WTC11 (cell line): ENCODE results near the gene SLC40A1. TPM values are rescaled to one million over a fixed set of nuclear protein-coding genes. Genes with fewer than 3 reads are reported as not detected.

ENCODE experiments used
- ATAC-seq: fragments of 200-7000 bp; cut with Tn5 transposase; 2 replicates; pipeline ENCODE4 v1.10.0; 2021; ENCODE audit warnings: mild to moderate bottlenecking, moderate library complexity
- CTCF ChIA-PET: fragments of 300-600 bp; sonication (Branson Sonifier 250); formaldehyde crosslinking; loops from one replicate; lab custom pipeline; 2021; ENCODE audit warnings: antibody characterized with exemption; lab: Charles Lee
- POLR2A ChIA-PET: fragments of 350-600 bp; sonication (Branson Sonifier 250); formaldehyde crosslinking; loops from one replicate; lab custom pipeline; 2021; ENCODE audit warnings: antibody characterized with exemption; lab: Charles Lee
- DNase-seq: peaks from one replicate; pipeline ENCODE4 v3.0.0; 2021; ENCODE audit warnings: low spot score
- H3K27ac Mint-ChIP-seq: 2 replicates; pipeline ENCODE4 v1.8.0; 2021; ENCODE audit warnings: mixed read lengths
- H3K27me3 Mint-ChIP-seq: 2 replicates; pipeline ENCODE4 v1.8.0; 2021; ENCODE audit warnings: low read depth, mild to moderate bottlenecking, moderate library complexity, mixed read lengths
- H3K36me3 Mint-ChIP-seq: 2 replicates; pipeline ENCODE4 v1.8.0; 2021; ENCODE audit warnings: mixed read lengths
- H3K4me1 Mint-ChIP-seq: 2 replicates; pipeline ENCODE4 v1.8.0; 2022; ENCODE audit warnings: mixed read lengths
- H3K4me3 Mint-ChIP-seq: 2 replicates; pipeline ENCODE4 v1.8.0; 2021; ENCODE audit warnings: mild to moderate bottlenecking, moderate library complexity, mixed read lengths
- H3K9me3 Mint-ChIP-seq: 2 replicates; pipeline ENCODE4 v1.8.0; 2021; ENCODE audit warnings: mixed read lengths
- CREM ChIP-seq: sonication (generic); formaldehyde crosslinking; IDR thresholded peaks from 2 replicates; pipeline ENCODE4 v1.8.1; 2022; ENCODE audit warnings: mild to moderate bottlenecking, missing genetic modification reagents, moderate library complexity
- ELF4 ChIP-seq: sonication (generic); formaldehyde crosslinking; IDR thresholded peaks from 2 replicates; pipeline ENCODE4 v1.8.1; 2022; ENCODE audit warnings: low read depth, mild to moderate bottlenecking, moderate library complexity, missing genetic modification reagents
- FOXJ3 ChIP-seq: sonication (generic); formaldehyde crosslinking; IDR thresholded peaks from 2 replicates; pipeline ENCODE4 v1.9.0; 2021; ENCODE audit warnings: missing genetic modification reagents, mild to moderate bottlenecking, borderline replicate concordance
- HMGA2 ChIP-seq: fragments of 250-450 bp; sonication (Bioruptor Pico); IDR thresholded peaks from 2 replicates; pipeline ENCODE4 v1.4.0; 2021; ENCODE audit warnings: mild to moderate bottlenecking, moderate library complexity
- JUN ChIP-seq: sonication (generic); formaldehyde crosslinking; IDR thresholded peaks from 2 replicates; pipeline ENCODE4 v1.8.0; 2023; ENCODE audit warnings: mild to moderate bottlenecking, missing genetic modification reagents
- MAX ChIP-seq: sonication (generic); formaldehyde crosslinking; IDR thresholded peaks from 2 replicates; pipeline ENCODE4 v1.8.0; 2022; ENCODE audit warnings: mild to moderate bottlenecking, missing genetic modification reagents
- NFE2L1 ChIP-seq: sonication (generic); formaldehyde crosslinking; IDR thresholded peaks from 2 replicates; pipeline ENCODE4 v1.8.1; 2023; ENCODE audit warnings: missing genetic modification reagents
- RORB ChIP-seq: fragments of 250-450 bp; sonication (Bioruptor Pico); IDR thresholded peaks from 2 replicates; pipeline ENCODE4 v1.9.0; 2021; ENCODE audit warnings: mild to moderate bottlenecking
- SMAD3 ChIP-seq: sonication (generic); formaldehyde crosslinking; IDR thresholded peaks from 2 replicates; pipeline ENCODE4 v1.8.0; 2022; ENCODE audit warnings: missing genetic modification reagents, mild to moderate bottlenecking, borderline replicate concordance
- TCF7 ChIP-seq: sonication (generic); formaldehyde crosslinking; IDR thresholded peaks from 2 replicates; pipeline ENCODE4 v1.8.0; 2022; ENCODE audit warnings: mild to moderate bottlenecking, low read depth, missing genetic modification reagents, moderate library complexity
- USF1 ChIP-seq: sonication (generic); formaldehyde crosslinking; IDR thresholded peaks from 2 replicates; pipeline ENCODE4 v1.8.0; 2022; ENCODE audit warnings: mild to moderate bottlenecking, missing genetic modification reagents
- ZNF138 ChIP-seq: sonication (generic); formaldehyde crosslinking; conservative IDR thresholded peaks from 2 replicates; pipeline ENCODE4 v1.8.1; 2022; ENCODE audit warnings: mild to moderate bottlenecking, moderate library complexity, missing genetic modification reagents
- ZNF219 ChIP-seq: sonication (generic); formaldehyde crosslinking; IDR thresholded peaks from 2 replicates; pipeline ENCODE4 v1.8.0; 2023; ENCODE audit warnings: missing genetic modification reagents, mild to moderate bottlenecking, borderline replicate concordance
- ZNF281 ChIP-seq: sonication (generic); formaldehyde crosslinking; IDR thresholded peaks from 2 replicates; pipeline ENCODE4 v1.8.0; 2023; ENCODE audit warnings: mild to moderate bottlenecking, missing genetic modification reagents
- ZNF396 ChIP-seq: fragments of 250-450 bp; sonication (Bioruptor Pico); IDR thresholded peaks from 2 replicates; pipeline ENCODE4 v1.8.0; 2021; ENCODE audit warnings: mild to moderate bottlenecking, moderate library complexity, borderline replicate concordance
- ZNF512 ChIP-seq: sonication (generic); formaldehyde crosslinking; IDR thresholded peaks from 2 replicates; pipeline ENCODE4 v1.8.1; 2022; ENCODE audit warnings: missing genetic modification reagents, borderline replicate concordance
- ZNF671 ChIP-seq: fragments of 250-450 bp; sonication (Bioruptor Pico); IDR thresholded peaks from 2 replicates; pipeline ENCODE4 v1.8.0; 2021; ENCODE audit warnings: mild to moderate bottlenecking
- ZSCAN18 ChIP-seq: fragments of 250-450 bp; sonication (Bioruptor Pico); IDR thresholded peaks from 2 replicates; pipeline ENCODE4 v2.1.2; 2022; ENCODE audit warnings: mild to moderate bottlenecking, moderate library complexity
- total RNA-seq: library from RNA; stranded (reverse); gene quantifications from 3 replicates; pipeline ENCODE4 v1.2.3, GENCODE V29; 2021
- TF ChIP-seq, protein P1 (sequence below): fragments of 250-450 bp; sonication (Bioruptor Pico); conservative IDR thresholded peaks from 2 replicates; pipeline ENCODE4 v1.9.0; 2021; ENCODE audit warnings: mild to moderate bottlenecking
- TF ChIP-seq, protein P2 (sequence below): sonication (generic); formaldehyde crosslinking; IDR thresholded peaks from 2 replicates; pipeline ENCODE4 v1.8.1; 2022; ENCODE audit warnings: mild to moderate bottlenecking, moderate library complexity, missing genetic modification reagents
- TF ChIP-seq, protein P3 (sequence below): sonication (generic); formaldehyde crosslinking; IDR thresholded peaks from 2 replicates; pipeline ENCODE4 v1.8.1; 2023; ENCODE audit warnings: mild to moderate bottlenecking, missing genetic modification reagents, moderate library complexity

Gene SLC40A1
- total RNA-seq, 1 experiment from 2014 or later = 0.57 TPM

GRCh38 chr2:189609423-189609816 is 28.8 kb upstream of the SLC40A1 start (continued):
- TF ChIP-seq FOXJ3 (CRISPR knock-in tag) (no peak), ZNF281 (no peak), ZNF219 (CRISPR knock-in tag) (no peak), ZNF138 (no peak), NFE2L1 (CRISPR knock-in tag) (no peak), CREM (CRISPR knock-in tag) (no peak), ZNF396 (CRISPR knock-in tag) (no peak), JUN (CRISPR knock-in tag) (no peak)
- TF ChIP-seq, protein P1, sequence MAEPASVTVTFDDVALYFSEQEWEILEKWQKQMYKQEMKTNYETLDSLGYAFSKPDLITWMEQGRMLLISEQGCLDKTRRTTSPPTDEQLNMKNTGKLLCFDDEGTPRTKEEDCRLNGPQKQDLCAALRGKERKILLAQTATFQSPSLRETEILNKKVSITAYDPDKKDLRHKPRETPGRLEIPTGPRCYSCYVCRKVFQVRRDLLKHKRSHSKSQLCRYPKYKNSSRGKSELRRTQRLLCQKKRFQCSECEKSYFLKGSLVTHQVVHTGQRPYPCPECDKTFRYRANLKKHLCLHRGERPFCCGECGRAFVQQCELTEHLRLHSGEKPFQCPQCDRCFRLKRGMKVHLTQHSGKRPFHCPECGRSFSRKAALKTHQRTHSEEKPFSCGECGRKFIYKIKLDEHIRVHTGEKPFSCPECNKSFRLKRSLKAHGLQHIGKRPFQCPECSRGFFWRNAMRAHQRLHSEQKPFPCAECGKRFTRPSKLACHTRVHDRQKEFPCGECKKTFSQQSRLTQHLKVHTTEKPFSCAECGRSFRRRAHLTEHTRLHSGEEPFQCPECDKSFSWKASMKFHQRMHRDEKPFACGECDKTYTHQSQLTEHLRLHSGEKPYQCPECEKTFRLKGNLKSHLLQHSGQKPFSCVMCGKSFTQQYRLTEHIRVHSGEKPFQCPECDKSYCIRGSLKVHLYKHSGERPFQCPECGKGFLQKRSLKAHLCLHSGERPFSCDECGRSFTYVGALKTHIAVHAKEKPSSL (CRISPR knock-in tag) = no peak

DNA sequence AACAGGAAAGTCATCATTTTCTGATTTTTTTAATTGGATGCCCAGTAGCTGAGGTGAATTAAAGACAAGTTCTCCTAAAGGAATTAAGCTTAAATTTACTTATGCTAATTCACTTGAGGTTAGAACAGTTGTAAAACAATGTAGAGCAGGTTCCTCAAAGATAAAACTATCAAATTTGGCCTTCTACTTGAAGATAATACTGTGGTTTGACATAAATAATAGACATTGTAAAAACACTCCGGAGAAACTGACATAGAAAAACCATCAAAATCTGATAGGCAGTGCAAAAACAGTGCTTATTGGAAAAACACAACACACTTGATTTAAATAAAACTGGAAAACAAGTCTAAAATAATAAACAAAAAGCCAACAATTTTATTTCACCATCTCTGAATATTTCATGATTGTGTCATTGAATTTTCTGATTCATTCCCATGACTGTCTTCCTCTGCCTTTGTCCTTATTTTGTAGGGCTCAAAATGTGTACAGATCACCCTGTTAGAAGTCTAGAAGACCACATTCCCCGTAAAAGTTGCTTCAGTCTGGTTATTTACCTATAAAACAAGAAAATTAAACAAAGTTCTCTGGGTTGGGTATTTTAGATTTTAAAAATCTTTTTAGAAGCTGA is 28.3 kb upstream of the SLC40A1 start:
- ChIA-PET POLR2A (no interaction called here), CTCF (no interaction called here)
- TF ChIP-seq ZNF671 (CRISPR knock-in tag) (no peak), ZSCAN18 (CRISPR knock-in tag) (no peak), TCF7 (no peak)
- Mint-ChIP-seq H3K4me1 (peaks cover 4% of the 10 kb centered on the region; the same call in 1 of the 2 replicates), H3K27me3 (no peaks in the 10 kb centered on the region), H3K4me3 (no peak overlapping the region), H3K27ac (no peak overlapping the region), H3K36me3 (no peaks in the 10 kb centered on the region), H3K9me3 (no peaks in the 10 kb centered on the region)
- DNase-seq (no peak), ATAC-seq (no peak)

DNA sequence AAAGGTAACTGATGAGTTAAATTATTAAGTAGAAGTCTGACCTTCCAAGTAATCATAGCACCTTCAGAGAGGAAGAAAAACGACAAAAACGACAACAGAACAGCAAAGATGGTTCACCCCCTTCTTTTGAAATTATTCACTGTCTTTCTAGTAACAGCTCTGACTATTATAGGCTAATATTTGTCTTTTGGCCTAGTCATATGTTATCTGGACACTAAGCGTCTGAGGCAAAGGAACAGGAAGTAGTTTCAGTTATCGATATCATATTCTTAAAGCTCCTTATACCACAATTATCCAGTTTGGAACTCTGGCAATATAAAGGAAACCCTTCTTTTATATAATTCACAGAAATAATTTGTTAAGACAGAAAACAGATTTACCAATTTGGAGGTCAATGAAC is 27.6 kb upstream of the SLC40A1 start:
- H3K27ac Mint-ChIP-seq = no peak overlapping the region
- H3K4me1 Mint-ChIP-seq = peaks cover 3% of the 10 kb centered on the region; the same call in 1 of the 2 replicates
- no peak overlapping the region for H3K4me3 Mint-ChIP-seq
- no peak for ATAC-seq
- H3K36me3 Mint-ChIP-seq = no peaks in the 10 kb centered on the region
- H3K27me3 Mint-ChIP-seq = no peaks in the 10 kb centered on the region
- no peak for DNase-seq
- ChIA-PET POLR2A (no interaction called here), CTCF (no interaction called here)
- no peaks in the 10 kb centered on the region for H3K9me3 Mint-ChIP-seq
- TF ChIP-seq, protein P2, sequence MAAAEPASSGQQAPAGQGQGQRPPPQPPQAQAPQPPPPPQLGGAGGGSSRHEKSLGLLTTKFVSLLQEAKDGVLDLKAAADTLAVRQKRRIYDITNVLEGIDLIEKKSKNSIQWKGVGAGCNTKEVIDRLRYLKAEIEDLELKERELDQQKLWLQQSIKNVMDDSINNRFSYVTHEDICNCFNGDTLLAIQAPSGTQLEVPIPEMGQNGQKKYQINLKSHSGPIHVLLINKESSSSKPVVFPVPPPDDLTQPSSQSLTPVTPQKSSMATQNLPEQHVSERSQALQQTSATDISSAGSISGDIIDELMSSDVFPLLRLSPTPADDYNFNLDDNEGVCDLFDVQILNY (CRISPR knock-in tag) = no peak
- TF ChIP-seq MAX = no peak
- TF ChIP-seq ZSCAN18 (CRISPR knock-in tag) = no peak
- TF ChIP-seq SMAD3 (CRISPR knock-in tag) = no peak
- TF ChIP-seq, protein P3, sequence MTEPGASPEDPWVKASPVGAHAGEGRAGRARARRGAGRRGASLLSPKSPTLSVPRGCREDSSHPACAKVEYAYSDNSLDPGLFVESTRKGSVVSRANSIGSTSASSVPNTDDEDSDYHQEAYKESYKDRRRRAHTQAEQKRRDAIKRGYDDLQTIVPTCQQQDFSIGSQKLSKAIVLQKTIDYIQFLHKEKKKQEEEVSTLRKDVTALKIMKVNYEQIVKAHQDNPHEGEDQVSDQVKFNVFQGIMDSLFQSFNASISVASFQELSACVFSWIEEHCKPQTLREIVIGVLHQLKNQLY = no peak
- no peak for TF ChIP-seq HMGA2 (CRISPR knock-in tag)
- TF ChIP-seq USF1 (CRISPR knock-in tag) = no peak
- TF ChIP-seq ZNF512 (CRISPR knock-in tag) = no peak
- TF ChIP-seq RORB (CRISPR knock-in tag) = no peak
- TF ChIP-seq ELF4 (CRISPR knock-in tag) = no peak
